Neural progenitor cell (in vitro differentiated cells): ENCODE results near the gene RIPK3.

Experiments used
- EZH2 ChIP-seq: fragments of 200-600 bp; sonication (generic); IDR thresholded peaks from 2 replicates; pipeline ENCODE4 v1.6.1; 2017; ENCODE audit warnings: antibody characterized with exemption, mild to moderate bottlenecking, moderate library complexity
- EZH2phosphoT487 ChIP-seq: fragments of 200-600 bp; sonication (generic); IDR thresholded peaks from 2 replicates; pipeline ENCODE4 v1.6.1; 2017; ENCODE audit warnings: antibody characterized with exemption
- TF ChIP-seq, protein P1 (sequence below): fragments of 200-600 bp; sonication (generic); IDR thresholded peaks from 2 replicates; pipeline ENCODE4 v1.5.1; 2017; ENCODE audit warnings: antibody characterized with exemption, mild to moderate bottlenecking

DNA sequence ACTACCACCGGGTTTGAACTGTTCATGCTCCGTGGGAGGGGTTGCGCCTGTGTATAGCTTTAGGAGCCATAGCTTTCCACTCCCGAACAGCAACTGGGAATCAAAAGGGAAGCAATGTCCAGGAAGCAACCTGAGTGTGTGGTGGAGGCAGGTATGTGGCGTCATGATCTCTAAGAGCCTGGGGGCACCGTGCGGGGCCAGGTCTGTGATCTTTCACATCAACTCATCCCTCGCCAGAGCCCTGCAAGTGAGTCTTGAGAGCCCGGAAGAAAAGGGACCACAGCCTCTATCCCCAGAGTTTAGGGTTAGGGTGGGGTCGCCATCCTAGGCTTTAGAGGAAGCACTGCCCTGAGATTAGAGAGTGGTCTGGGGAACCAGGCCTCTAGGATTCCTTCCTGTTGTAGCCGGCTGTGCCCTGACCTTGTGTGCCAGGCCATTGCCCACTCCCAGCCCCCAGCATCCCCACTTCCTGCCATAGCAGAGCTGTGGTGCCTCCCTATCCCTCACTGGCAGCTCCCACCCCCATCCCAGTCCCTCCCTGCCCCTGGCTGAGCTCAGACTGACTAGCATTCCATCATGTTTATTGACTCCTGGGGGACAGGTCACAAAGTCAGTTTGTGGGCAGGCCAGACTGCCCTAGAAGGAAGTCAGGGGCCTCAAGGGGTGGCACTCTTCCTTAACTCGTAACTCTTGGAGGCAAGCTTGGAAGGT, 4.2 kb downstream of the RIPK3 start:
- no peak for TF ChIP-seq EZH2
- TF ChIP-seq, protein P1, sequence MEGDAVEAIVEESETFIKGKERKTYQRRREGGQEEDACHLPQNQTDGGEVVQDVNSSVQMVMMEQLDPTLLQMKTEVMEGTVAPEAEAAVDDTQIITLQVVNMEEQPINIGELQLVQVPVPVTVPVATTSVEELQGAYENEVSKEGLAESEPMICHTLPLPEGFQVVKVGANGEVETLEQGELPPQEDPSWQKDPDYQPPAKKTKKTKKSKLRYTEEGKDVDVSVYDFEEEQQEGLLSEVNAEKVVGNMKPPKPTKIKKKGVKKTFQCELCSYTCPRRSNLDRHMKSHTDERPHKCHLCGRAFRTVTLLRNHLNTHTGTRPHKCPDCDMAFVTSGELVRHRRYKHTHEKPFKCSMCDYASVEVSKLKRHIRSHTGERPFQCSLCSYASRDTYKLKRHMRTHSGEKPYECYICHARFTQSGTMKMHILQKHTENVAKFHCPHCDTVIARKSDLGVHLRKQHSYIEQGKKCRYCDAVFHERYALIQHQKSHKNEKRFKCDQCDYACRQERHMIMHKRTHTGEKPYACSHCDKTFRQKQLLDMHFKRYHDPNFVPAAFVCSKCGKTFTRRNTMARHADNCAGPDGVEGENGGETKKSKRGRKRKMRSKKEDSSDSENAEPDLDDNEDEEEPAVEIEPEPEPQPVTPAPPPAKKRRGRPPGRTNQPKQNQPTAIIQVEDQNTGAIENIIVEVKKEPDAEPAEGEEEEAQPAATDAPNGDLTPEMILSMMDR: no peak
- TF ChIP-seq EZH2phosphoT487: no peak
